ENCODE measurements around the gene STARD5. TPM values are rescaled to one million over a fixed set of nuclear protein-coding genes. Genes with fewer than 3 reads are reported as not detected.

The STARD5 gene
- total RNA-seq, 2 donors from 2014 or later: 2.2 to 3.0 TPM

DNA sequence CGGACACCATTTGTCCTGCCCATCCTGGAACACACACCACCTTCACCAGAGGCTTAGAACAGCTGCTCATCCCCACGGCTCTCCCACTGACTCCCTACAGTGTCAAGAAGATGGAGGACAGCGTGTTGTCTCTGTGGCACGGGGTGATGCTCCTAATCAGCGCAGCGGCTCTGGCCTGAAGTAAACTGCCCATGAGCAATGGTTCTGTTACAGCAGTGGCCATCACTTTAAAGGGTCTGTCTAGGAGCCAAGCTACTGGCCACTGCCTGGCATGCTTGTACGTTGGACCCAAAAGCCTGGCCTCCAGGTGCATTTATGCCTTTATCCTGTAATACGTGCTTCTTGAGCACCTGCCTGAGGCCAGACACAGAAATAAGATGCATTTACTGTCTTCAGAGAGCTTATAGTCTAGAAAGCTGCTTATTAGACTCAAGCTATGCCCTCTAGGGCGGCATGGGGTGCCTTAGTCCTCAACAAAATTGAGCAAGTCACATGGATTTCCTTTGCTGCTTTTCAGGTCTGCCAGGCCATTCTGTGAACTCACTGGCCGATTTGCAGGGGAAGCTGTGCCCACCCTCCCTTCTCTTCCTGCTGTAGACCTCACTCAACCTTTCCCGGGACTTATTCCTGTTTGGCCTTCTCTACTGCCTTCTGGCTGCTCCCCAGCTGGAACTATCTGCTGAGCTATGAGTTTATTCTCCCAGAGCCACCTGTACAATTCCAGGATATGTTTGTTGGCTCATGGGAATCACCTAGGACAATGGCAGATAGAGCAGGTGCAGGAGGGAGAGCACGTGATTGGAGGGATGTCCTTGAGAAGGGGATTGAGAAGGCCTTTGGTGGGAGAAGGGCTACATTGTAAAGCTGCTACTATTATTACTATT lies 51.9 kb downstream of the STARD5 start:
- Histone ChIP-seq H3K36me3 (no peaks in the 10 kb centered on the region), H3K27ac (no peak overlapping the region), H3K4me1 (peaks cover 0 to 11% of the 10 kb centered on the region in 2 donors), H3K9me3 (peaks cover 0 to 3% of the 10 kb centered on the region in 2 donors), H3K27me3 (no peaks in the 10 kb centered on the region), H3K4me3 (no peak overlapping the region)
- DNase-seq (ENCODE audit: low spot score): no peak
- TF ChIP-seq, protein P1, sequence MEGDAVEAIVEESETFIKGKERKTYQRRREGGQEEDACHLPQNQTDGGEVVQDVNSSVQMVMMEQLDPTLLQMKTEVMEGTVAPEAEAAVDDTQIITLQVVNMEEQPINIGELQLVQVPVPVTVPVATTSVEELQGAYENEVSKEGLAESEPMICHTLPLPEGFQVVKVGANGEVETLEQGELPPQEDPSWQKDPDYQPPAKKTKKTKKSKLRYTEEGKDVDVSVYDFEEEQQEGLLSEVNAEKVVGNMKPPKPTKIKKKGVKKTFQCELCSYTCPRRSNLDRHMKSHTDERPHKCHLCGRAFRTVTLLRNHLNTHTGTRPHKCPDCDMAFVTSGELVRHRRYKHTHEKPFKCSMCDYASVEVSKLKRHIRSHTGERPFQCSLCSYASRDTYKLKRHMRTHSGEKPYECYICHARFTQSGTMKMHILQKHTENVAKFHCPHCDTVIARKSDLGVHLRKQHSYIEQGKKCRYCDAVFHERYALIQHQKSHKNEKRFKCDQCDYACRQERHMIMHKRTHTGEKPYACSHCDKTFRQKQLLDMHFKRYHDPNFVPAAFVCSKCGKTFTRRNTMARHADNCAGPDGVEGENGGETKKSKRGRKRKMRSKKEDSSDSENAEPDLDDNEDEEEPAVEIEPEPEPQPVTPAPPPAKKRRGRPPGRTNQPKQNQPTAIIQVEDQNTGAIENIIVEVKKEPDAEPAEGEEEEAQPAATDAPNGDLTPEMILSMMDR (IDR thresholded peaks at IDR 0.05): no peak

DNA sequence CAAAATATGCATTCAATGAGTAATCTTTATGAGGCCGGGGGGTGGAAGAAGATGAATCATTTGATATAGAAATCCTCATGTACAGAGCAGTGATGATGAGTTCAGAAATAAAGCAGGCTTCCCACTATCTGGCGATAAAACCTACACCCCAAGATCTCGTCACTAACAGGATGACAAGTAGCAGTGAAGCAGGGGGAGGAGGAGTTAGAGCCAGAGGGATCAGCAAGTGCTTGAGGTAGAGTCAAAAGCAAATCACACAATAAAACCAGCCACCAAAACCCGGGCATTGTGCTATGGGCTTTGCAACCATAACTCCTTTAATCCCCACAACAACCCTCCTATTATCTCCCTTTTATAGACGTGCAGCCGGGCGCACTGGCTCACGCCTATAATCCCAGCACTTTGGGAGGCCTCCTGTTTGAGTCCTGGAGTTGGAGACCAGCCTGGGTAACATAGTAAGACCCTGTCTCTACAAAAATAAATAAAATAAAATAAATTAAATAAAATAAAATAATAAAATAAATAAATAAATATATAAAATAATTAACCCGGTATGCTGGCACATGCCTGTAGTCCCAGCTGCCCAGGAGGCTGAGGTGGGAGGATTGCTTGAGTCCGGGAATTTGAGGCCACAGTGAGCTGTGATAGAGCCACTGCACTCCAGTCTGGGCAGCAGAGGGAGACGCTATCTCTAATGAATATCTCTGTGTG lies 53.0 kb downstream of the STARD5 start:
- no peaks in the 10 kb centered on the region for H3K27me3 ChIP-seq
- no peaks in the 10 kb centered on the region for H3K36me3 ChIP-seq
- no peak overlapping the region for H3K27ac ChIP-seq
- H3K9me3 ChIP-seq: no peaks in the 10 kb centered on the region
- peaks cover 0 to 16% of the 10 kb centered on the region in 2 donors for H3K4me1 ChIP-seq
- DNase-seq (ENCODE audit: low spot score): no peak
- TF ChIP-seq, protein P1 (IDR thresholded peaks at IDR 0.05): no peak
- no peak overlapping the region for H3K4me3 ChIP-seq

DNA sequence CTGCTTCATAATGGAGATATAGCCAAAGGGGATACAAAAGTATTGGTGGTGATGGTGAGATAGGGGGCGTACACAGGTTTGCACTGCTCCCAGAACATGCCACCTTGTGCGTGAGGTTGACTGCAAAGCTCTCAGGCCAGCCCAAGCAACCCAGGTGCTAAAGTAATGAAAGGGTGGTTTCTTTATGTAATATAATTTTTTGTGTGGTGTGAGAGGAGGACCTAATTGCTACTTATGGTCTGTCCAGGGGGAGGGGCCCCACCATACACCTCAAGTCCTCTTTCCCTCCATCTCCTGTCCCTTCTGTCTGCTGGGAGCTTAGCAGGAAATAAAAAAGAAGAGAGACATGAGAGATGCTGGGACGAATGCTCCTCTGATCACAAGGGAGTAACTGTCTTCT lies 53.8 kb downstream of the STARD5 start:
- no peak overlapping the region for H3K4me3 ChIP-seq
- H3K4me1 ChIP-seq: peaks cover 0 to 19% of the 10 kb centered on the region in 2 donors
- H3K9me3 ChIP-seq: no peaks in the 10 kb centered on the region
- H3K36me3 ChIP-seq: no peaks in the 10 kb centered on the region
- H3K27me3 ChIP-seq: no peaks in the 10 kb centered on the region
- no peak for DNase-seq (ENCODE audit: low spot score)
- H3K27ac ChIP-seq: no peak overlapping the region
- TF ChIP-seq, protein P1 (IDR thresholded peaks at IDR 0.05): no peak

DNA sequence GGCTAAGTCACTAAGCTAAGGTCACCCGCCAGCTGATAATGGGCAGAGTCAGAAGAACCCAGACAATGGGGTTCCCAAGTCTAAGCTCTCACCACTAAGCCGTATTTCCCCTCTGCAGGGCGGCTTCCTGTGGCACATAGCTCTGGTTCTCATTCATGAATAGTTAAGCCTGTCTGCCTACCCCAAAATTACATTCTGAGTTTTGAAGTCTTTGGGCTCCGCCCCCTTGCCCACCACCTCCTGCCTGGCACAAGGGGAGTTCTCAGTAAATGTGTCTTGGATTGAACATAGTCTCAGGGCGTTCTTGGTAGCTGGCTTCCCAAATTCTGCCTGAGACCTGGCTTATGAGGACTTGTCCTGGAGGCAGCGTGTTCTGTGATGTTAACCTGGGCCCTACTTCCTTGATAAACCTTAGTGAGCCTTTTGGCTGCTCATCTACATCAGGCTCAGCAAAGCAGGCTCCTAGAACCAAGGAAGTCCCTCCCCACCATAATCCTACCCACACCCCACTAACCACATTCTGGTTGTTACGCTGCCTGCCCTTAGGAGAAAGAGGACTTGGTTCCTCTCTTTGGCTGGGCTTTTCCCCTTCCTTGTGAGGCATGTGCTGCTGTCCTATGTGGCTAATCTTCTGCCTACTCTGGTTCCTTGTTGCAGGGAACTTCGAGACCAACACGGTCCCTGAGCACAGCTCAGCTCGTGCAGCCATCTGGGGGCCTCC lies 54.9 kb downstream of the STARD5 start:
- no peak for DNase-seq (ENCODE audit: low spot score)

DNA sequence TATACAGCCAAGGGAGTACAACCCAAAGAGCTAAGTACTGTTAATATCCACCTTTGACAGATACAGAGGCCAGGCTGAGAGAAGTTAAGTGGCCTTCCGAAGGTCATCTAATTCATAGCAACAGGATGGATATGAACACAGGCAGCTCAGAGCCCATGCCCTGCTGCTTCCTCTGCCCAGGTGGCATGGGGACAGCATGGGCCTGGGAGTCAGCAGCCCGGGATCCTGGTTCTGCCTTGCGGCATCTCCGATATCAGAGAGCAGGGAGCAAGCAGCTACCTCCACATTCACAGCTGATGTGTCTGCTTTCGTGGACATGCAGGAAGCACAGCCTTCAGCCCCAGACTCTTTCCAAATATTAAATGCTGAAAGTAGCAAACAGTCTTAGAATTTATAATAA lies 55.6 kb downstream of the STARD5 start:
- Histone ChIP-seq H3K9me3 (no peaks in the 10 kb centered on the region), H3K27me3 (no peaks in the 10 kb centered on the region), H3K4me1 (peaks cover 0 to 15% of the 10 kb centered on the region in 2 donors), H3K27ac (no peak overlapping the region), H3K36me3 (no peaks in the 10 kb centered on the region), H3K4me3 (no peak overlapping the region)
- TF ChIP-seq, protein P1 (IDR thresholded peaks at IDR 0.05): no peak
- DNase-seq (ENCODE audit: low spot score): no peak

More for the DNA sequence above, 54.9 kb downstream of the STARD5 start:
- no peak overlapping the region for H3K27ac ChIP-seq
- TF ChIP-seq, protein P1 (IDR thresholded peaks at IDR 0.05): no peak
- no peaks in the 10 kb centered on the region for H3K9me3 ChIP-seq
- H3K4me1 ChIP-seq: peaks cover 0 to 15% of the 10 kb centered on the region in 2 donors
- H3K4me3 ChIP-seq: no peak overlapping the region
- H3K36me3 ChIP-seq: no peaks in the 10 kb centered on the region
- no peaks in the 10 kb centered on the region for H3K27me3 ChIP-seq

Data from right atrium auricular region (tissue), 2 donors.